ENCODE data around the gene ZDHHC18. TPM values are rescaled to one million over a fixed set of nuclear protein-coding genes. Genes with fewer than 3 reads are reported as not detected.
"Not testable (repeated sequence)": the region's sequence is repeated elsewhere in the genome, so short reads cannot be mapped to it uniquely, and the experiment has no call there.

ZDHHC18 gene
- total RNA-seq, 1 experiment from 2014 or later: 21.3 TPM

GRCh38 chr1:26864610-26865480 lies 38.4 kb downstream of the ZDHHC18 start:
- peak; percentile 95 to 97 for DNase-seq
- no peaks in the 10 kb centered on the region for H3K9me3 ChIP-seq
- peak overlapping the region; percentile 94 for H3K27ac Mint-ChIP-seq (ENCODE audit: unreplicated experiment)
- no TSS peak for BruUV-seq (replicated peaks)
- peak overlapping the region; percentile 56 for H3K4me3 ChIP-seq (ENCODE audit: low read depth, low read length)
- 0 out of 2 replicates have a peak, but pooled peaks cover 7% of the 10 kb centered on the region for H3K4me1 ChIP-seq
- intact Hi-C loops (cut with micrococcal nuclease; ENCODE audit: unreplicated experiment): loop anchor here (1.0 to 10.0 kb wide), 3 partner anchors 12 to 170 kb away; partner anchors contain the start of gene ARID1A
- peaks cover 23% of the 10 kb centered on the region for H3K36me3 Mint-ChIP-seq (ENCODE audit: insufficient read depth, unreplicated experiment)
- ChIA-PET CTCF (interaction anchor here (0.6 to 1.6 kb wide), 12 partner anchors 14 to 805 kb away, joined by 3 to 8 read pairs (median 4); partner anchors contain the start of gene RPS6KA1), POLR2A (interaction anchor here (0.6 to 1.4 kb wide), 11 partner anchors 8 to 172 kb away, joined by 3 to 13 read pairs (median 4); partner anchors contain the start of genes GPATCH3, GPN2, NR0B2 and TENT5B)
- peaks cover 14% of the 10 kb centered on the region for H3K4me1 Mint-ChIP-seq (ENCODE audit: low read depth, unreplicated experiment)
- H3K4me3 Mint-ChIP-seq (ENCODE audit: unreplicated experiment): peak overlapping the region; percentile 82
- H3K36me3 ChIP-seq (ENCODE audit: control insufficient read depth, insufficient read depth, low read length): no peaks in the 10 kb centered on the region
- no peak for TF ChIP-seq CTCF (IDR thresholded peaks at IDR 0.05; ENCODE audit: insufficient read depth in 1 of 2, low read depth in 1 of 2, low read length in 1 of 2, severe bottlenecking in 1 of 2, unreplicated experiment in 1 of 2)
- H3K9me3 Mint-ChIP-seq (ENCODE audit: unreplicated experiment): no peaks in the 10 kb centered on the region
- H3K27me3 ChIP-seq (replicated peaks; ENCODE audit: control insufficient read depth, insufficient read depth, low read length): no peaks in the 10 kb centered on the region
- H3K27me3 Mint-ChIP-seq (ENCODE audit: insufficient read depth, unreplicated experiment): no peaks in the 10 kb centered on the region

- BruUV-seq (replicated peaks); H3K27ac Mint-ChIP-seq (ENCODE audit: unreplicated experiment): not testable (repeated sequence)
- POLR2A ChIA-PET: interaction anchor here (0.6 kb wide), 1 partner anchor 11 kb away, joined by 3 read pairs; no protein-coding TSS in a partner anchor
Observed at GRCh38 chr1:26873097-26873496, 46.6 kb downstream of the ZDHHC18 start.

DNA sequence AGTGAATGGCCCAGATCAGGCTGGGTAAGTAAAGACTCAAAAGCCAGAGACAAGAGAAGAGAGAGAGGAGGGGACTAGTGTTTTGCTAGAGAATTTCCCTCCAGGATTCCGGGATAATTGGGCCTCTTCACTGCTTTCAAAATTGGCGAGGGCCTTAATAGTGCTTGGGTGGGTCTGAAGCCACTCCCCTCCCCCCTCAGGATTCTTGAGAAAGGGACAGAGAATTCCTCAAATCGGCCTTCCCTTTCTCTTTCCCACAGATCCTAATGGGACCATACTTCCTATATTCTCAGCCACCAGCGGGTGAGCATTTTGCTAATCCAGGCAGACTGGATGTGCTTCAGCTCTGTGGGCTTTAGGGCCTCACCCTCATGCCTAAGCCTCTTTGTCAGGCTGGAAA lies 48.4 kb downstream of the ZDHHC18 start:
- CTCF ChIA-PET: no interaction called here
- Mint-ChIP-seq H3K36me3 (ENCODE audit: insufficient read depth, unreplicated experiment) (peaks cover under 1% of the 10 kb centered on the region), H3K27ac (ENCODE audit: unreplicated experiment) (no peak overlapping the region), H3K4me3 (ENCODE audit: unreplicated experiment) (no peak overlapping the region), H3K4me1 (ENCODE audit: low read depth, unreplicated experiment) (no peaks in the 10 kb centered on the region), H3K27me3 (ENCODE audit: insufficient read depth, unreplicated experiment) (no peaks in the 10 kb centered on the region), H3K9me3 (ENCODE audit: unreplicated experiment) (no peaks in the 10 kb centered on the region)
- H3K27me3 ChIP-seq (replicated peaks; ENCODE audit: control insufficient read depth, insufficient read depth, low read length): no peaks in the 10 kb centered on the region
- no peak overlapping the region for H3K4me3 ChIP-seq (ENCODE audit: low read depth, low read length)
- no peak for DNase-seq
- no peak for TF ChIP-seq CTCF (IDR thresholded peaks at IDR 0.05; ENCODE audit: insufficient read depth in 1 of 2, low read depth in 1 of 2, low read length in 1 of 2, severe bottlenecking in 1 of 2, unreplicated experiment in 1 of 2)
- intact Hi-C loops (cut with micrococcal nuclease; ENCODE audit: unreplicated experiment): loop anchor here (10.0 kb wide), 1 partner anchor 270 kb away; no protein-coding TSS in a partner anchor
- H3K36me3 ChIP-seq (ENCODE audit: control insufficient read depth, insufficient read depth, low read length): no peaks in the 10 kb centered on the region
- BruUV-seq (replicated peaks): no TSS peak
- H3K9me3 ChIP-seq: no peaks in the 10 kb centered on the region
- POLR2A ChIA-PET: no interaction called here
- no peaks in the 10 kb centered on the region for H3K4me1 ChIP-seq

More at GRCh38 chr1:26873097-26873496, 46.6 kb downstream of the ZDHHC18 start:
- H3K27me3 Mint-ChIP-seq (ENCODE audit: insufficient read depth, unreplicated experiment); H3K4me1 Mint-ChIP-seq (ENCODE audit: low read depth, unreplicated experiment); H3K4me3 Mint-ChIP-seq (ENCODE audit: unreplicated experiment); H3K4me1 ChIP-seq; H3K4me3 ChIP-seq (ENCODE audit: low read depth, low read length); H3K36me3 ChIP-seq (ENCODE audit: control insufficient read depth, insufficient read depth, low read length); H3K27me3 ChIP-seq (replicated peaks; ENCODE audit: control insufficient read depth, insufficient read depth, low read length); H3K9me3 Mint-ChIP-seq (ENCODE audit: unreplicated experiment); H3K36me3 Mint-ChIP-seq (ENCODE audit: insufficient read depth, unreplicated experiment); H3K9me3 ChIP-seq; DNase-seq; CTCF ChIA-PET: not testable (repeated sequence)
- intact Hi-C loops (cut with micrococcal nuclease; ENCODE audit: unreplicated experiment): loop anchor here (10.0 kb wide), 1 partner anchor 268 kb away; no protein-coding TSS in a partner anchor
